Measurements from ENCODE around the gene SSH2.
"Not testable (repeated sequence)": the region's sequence is repeated elsewhere in the genome, so short reads cannot be mapped to it uniquely, and the experiment has no call there.

SSH2 gene

DNA sequence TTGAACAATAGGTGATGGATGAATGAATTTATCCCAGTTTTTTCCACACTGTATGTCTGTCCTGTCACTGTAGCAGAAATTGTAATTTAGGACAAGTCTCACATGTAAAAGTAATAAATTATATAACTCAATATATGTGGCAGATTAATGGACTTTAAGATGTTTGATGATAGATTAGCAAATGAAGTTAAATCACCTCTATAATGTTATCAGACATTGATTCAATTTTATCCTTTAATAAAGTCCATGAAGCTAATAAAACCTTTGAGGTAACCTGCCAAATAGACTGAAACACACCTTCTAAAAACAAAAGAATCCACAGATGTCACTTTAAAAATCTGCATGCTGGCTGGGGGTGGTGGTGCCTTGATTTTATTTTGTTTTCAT lies 224.0 kb downstream of the SSH2 start:
- DNase-seq (ENCODE audit: low spot score): no peak

DNA sequence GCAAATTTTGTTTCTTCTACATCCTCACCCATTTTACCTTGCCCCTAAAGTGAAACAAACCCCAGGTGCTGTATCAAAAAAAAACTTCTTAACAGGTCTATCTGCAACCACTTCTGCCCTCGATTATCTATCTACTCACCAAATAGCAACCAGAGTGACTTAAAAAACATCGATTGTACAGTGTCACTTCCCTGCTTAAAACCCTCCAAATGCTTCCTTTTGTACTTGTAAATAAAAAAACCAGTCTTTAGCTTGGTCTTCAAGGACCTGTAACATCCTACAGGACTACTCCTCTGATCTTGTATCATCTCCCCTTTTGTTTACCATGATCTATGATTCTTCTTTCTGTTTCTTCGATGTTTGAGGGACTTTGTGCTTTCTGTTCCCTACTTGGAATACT lies 224.6 kb downstream of the SSH2 start:
- DNase-seq (ENCODE audit: low spot score): no peak

DNA sequence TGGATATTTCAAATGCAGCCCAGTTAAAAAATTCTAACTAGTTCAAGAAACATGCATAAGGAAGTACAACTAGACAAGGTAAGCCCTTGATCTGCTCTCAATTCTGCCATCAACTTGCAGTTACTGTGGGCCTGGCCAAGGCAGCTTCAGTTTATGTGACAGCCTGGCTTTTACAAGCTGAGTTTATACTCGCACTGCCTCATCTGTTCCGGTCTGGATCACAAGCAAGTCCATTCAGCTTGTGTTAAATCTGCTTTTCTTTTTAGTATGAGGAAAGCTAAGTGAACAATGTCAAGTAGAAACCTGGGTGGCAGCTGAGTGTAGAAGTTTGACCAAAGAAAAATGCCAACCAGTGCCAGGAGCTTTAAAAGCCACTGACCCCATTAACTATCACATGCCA lies 230.7 kb downstream of the SSH2 start:
- DNase-seq (ENCODE audit: low spot score): no peak

DNA sequence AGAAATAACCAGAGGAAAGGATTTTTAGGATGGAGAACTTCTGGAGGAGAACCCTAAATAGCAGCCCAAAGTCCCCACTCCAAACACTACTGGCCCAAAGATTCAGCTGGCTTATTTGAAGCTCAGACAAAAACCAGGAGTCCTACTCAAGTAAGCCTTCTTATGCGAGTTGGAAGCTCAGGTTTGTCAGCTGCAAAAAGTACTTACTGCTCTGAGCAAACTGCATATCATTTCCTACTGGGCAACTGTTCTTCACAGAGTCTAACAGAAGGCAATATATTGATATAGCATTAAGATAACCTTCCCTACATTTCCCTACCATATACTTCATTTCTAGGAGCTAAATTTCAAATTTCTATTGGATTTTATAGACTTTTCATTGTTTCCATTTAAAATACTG lies 231.2 kb downstream of the SSH2 start:
- no peak for DNase-seq (ENCODE audit: low spot score)

DNA sequence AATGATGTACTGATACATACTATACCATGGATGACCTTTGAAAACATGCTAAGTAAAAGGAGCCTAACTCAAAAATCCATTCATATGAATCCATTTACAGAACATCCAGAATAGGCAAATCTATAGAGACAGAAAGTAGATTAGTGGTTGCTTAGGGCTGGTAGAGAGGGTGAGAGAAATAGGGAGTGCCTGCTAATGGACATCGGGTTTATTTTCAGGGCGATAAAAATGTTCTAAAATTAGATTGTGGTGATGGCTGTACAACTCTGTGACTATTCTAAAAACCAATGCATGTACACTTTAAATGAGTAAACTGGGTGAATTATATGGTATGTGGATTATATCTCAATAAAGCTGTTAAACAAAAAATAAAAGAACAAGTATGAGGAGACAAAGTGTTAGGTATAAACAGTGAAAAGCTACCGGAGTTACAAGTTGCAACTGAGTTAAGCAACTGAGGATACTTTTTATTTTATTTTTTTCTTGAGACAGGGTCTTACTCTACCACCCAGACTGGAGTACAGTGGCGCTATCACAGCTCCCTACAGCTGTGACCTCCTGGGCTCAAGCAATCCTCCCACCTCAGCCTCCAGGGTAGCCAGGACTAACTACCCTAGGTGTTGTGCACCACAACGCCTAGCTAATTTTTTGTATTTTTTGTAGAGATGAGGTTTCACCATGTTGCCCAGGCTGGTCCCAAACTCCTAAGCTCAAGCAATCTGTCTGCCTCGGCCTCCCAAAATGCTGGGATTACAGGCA lies 231.8 kb downstream of the SSH2 start:
- no peak for DNase-seq (ENCODE audit: low spot score)

- DNase-seq (ENCODE audit: low spot score): no peak
Measured at GRCh38 chr17:29697371-29697770, 232.7 kb downstream of the SSH2 start.

GRCh38 chr17:29694918-29695563 lies 235.0 kb downstream of the SSH2 start:
- DNase-seq (ENCODE audit: low spot score): no peak

- no peak for DNase-seq (ENCODE audit: low spot score)
Measured at GRCh38 chr17:29693751-29694150, 236.3 kb downstream of the SSH2 start.

- DNase-seq (ENCODE audit: low spot score): no peak
Measured at GRCh38 chr17:29687596-29687995, 242.4 kb downstream of the SSH2 start.

DNA sequence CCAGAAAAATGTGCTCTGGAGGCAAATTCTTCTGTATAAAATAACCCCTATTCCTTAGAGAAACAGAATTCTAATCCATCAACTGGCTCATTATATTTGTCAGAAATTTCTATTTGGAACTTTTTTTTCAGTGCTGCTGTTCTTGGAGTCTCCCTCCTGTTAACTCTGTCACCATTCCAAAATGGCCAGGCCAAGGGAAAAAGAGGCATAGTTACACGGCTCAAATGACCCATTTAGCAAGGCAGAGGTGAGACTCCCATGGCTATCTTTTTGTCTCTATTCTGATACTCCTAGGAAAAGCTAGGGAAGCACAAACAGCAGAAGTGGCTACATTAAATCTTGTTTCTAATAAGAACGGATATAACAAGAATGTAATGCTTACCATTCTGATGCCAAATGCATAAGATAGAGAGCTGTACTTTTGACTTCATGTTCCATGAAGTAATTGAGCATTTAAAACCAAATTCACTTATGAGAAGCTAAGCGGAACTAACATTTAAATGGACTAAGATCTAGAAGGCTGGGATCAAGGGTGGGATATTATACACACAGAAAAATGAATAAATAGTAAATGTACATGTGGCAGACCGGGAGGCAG lies 242.9 kb downstream of the SSH2 start:
- DNase-seq (ENCODE audit: low spot score): no peak

DNA sequence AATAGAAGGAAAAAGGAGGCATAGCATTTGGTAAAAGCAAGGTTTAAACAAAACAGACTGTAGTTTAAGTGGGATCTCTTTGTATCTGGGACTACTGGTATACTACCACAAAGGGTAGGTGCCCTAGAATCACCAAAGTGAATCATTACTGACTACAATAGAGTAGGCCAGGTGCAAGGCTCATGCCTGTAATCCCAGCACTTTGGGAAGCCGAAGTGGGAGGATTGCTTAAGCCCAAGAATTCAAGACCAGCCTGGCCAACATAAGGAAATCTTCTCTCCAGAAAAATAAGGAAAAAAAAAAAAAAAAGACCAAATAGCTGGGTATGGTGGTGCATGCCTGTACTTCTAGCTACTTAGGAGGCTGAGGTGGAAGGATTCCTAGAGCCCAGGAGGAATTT lies 246.5 kb downstream of the SSH2 start:
- DNase-seq (ENCODE audit: low spot score): no peak

DNA sequence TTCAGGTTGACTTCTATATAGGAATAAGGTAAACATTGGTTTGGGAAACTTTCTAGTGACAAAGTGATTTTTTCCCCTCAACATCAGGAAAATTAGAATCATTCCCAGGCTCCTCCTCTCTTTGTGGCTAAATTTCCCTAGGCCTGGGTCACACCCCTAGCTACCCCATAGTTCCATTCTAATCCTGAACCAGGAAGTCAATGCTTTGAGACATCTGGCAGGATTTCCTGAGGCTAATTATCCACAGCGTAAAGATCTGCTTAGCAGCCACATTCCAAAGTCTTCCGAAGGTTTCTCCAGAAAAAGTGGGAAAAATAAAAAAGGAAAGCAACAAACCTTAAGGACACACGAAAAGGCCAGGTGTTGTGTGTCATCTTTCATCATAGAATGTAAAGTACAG lies 247.0 kb downstream of the SSH2 start:
- DNase-seq (ENCODE audit: low spot score): no peak

DNA sequence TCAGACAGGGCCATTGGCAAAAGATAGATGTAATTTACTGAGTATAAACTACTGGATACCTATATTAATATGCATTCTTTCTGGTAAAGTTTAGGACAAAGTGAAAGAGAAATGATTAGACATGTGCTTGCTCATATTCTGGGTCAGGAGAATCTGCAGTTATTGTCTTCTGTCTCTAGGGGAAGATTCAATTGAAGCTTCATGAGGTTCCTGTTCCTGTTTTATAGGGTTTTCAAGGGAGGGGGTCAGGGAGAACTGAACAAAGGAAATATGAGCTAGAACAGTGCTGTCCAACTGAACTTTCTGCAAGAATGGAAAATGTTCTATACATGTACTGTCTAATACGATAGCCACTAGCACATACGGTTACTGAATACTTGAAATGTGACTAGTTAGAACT lies 248.0 kb downstream of the SSH2 start:
- DNase-seq (ENCODE audit: low spot score): no peak

- DNase-seq (ENCODE audit: low spot score): no peak
Measured at GRCh38 chr17:29677824-29678223, 252.2 kb downstream of the SSH2 start.

GRCh38 chr17:29677221-29677791 lies 252.7 kb downstream of the SSH2 start:
- DNase-seq (ENCODE audit: low spot score): no peak

- DNase-seq (ENCODE audit: low spot score): not testable (repeated sequence)
Measured at GRCh38 chr17:29675961-29676360, 254.1 kb downstream of the SSH2 start.

- no peak for DNase-seq (ENCODE audit: low spot score)
Measured at GRCh38 chr17:29674281-29674680, 255.7 kb downstream of the SSH2 start.

DNA sequence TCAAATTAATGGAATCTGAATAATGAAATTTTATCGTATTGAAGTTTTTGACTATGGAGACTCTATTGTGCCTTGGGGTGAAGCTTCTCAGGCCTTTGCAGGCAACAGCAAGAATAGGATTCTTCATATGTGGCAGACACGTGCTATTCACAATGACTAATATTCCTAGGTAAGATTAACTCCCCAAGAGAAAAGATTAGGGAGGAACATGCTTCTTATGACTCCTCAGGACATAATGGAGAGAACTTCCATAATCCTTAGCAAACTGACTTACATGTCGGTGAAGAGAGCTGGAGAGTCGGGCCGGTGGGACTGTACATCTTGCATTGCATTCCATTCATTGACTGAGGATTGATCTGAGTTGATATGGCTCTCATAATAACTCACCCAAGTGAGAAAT lies 258.4 kb downstream of the SSH2 start:
- no peak for DNase-seq (ENCODE audit: low spot score)

GRCh38 chr17:29669266-29669665 lies 260.8 kb downstream of the SSH2 start:
- no peak for DNase-seq (ENCODE audit: low spot score)

DNA sequence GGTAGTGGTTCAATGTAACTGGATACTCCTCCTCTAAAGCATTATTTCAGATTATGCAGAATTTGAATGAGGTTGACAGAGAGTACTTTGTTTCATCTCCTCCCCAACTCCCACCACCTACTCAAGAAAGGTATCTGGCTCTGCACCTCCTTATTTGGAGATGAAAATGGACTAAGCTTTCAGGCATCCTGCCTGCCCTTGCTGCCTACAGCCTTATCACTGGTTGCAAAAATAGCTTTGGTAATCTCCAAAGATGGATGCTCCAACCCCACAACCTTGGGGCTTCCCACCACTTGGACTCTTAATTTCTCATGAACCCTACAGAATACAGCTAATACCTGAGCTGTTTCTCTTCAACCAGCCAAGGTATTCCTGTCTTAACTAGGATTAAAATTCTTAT lies 262.1 kb downstream of the SSH2 start:
- no peak for DNase-seq (ENCODE audit: low spot score)

DNA sequence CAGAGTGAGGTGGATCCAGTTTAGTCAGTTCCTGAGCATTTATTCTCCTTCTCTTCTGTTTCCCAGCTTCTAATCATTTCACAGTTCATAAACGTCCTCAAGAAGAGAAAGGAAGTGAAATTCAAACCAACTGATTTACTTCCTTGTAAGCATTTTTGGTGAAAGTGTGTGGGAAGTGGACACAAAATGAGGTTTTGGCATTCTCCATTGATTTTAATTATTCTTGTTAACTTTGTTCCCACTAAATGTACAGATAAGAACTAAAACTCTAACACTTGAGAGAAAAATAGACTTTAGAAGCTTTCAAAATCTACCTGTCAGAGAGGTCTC lies 264.6 kb downstream of the SSH2 start:
- DNase-seq (ENCODE audit: low spot score): no peak

DNA sequence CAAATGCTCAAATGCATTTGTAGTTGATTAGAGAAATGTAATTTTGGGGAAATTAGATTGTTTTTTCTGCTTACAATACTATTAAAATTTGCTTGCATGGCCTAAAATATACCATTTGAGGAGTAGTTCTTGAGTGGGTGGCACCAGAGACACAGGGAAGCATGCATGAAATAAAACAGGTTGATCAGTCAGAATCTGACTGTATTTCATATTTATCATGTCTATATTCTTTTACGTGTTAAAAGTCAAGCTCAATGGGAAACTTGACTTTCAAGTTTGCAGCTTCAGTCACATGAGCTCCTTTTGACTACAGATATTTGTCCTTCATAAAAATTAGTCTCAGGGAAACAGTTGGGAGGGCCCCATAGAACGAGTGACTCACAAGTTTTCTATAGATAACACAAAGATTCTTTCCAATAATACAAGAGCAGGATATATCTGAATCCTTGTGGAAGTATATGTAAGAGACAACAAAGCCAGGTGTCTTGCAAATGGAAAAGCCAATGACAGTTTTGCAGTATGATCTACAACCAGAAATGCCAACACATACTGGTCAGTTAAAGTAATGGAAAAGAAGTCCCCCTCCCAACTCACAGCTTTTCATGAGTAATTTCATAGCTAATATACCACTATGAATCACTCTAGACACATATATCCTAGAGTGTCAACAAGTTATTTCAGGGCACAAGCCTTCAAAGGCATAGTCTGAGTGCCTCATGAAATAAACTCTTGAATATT lies 265.1 kb downstream of the SSH2 start:
- DNase-seq (ENCODE audit: low spot score): peak; percentile 51

DNA sequence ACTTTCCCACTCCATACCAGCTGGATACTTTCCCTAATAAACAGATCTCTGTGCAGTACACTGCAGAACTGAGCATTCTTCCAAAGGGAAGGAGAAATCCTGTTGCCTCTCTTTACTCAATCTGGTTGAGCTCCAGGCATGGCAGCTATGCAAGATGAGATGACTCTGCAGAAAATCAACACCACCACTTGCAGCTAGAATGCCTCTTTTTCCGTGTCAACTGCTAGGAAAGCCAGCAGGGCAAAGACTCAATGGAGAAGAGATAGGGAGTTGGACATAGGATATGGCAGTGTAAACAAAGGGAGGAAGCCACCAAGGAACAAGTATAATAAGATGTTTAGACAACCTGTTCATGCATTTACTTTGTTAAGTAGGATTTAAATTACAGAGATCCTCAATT lies 266.9 kb downstream of the SSH2 start:
- peak; percentile 17 for DNase-seq (ENCODE audit: low spot score)

Measured in AG08395 (cell line).